Stimulated activated naive CD4-positive, alpha-beta T cell treated with Interleukin-2 at 50 U/mL for 16 hours (primary cell): ENCODE measurements around the gene SPATA31C1.
"Not testable (repeated sequence)": the region's sequence is repeated elsewhere in the genome, so short reads cannot be mapped to it uniquely, and the experiment has no call there.

ENCODE experiments used
- DNase-seq: peaks from one replicate; lab custom pipeline; 2025; lab: John Stamatoyannopoulos, UW

Gene SPATA31C1

DNA sequence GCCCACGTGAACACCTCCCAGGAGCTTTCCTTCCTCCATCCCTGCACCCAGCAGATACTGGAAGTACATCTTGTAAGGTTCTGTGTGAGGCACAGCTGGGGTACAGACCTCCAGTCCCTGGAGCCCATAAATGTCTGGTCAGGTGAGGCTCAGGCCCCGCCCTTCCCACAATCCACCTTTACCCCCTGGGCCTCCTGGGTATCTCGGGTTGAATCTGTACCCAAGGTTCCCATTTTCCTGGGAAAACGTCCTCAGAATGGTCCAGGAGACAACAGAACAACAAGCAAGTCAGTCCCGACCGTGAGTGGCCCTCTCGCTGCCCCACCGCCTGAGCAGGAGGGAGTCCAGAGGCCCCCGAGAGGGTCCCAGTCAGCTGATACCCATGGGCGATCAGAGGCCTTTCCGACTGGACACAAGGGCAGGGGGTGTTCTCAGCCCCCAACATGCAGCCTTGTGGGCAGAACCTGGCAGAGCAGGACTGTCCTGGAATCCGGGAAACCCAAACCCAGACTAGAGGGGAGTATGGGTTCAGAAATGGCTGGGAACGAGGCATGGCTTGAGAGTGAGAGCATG is 30.7 kb upstream of the SPATA31C1 start:
- no peak for DNase-seq

DNA sequence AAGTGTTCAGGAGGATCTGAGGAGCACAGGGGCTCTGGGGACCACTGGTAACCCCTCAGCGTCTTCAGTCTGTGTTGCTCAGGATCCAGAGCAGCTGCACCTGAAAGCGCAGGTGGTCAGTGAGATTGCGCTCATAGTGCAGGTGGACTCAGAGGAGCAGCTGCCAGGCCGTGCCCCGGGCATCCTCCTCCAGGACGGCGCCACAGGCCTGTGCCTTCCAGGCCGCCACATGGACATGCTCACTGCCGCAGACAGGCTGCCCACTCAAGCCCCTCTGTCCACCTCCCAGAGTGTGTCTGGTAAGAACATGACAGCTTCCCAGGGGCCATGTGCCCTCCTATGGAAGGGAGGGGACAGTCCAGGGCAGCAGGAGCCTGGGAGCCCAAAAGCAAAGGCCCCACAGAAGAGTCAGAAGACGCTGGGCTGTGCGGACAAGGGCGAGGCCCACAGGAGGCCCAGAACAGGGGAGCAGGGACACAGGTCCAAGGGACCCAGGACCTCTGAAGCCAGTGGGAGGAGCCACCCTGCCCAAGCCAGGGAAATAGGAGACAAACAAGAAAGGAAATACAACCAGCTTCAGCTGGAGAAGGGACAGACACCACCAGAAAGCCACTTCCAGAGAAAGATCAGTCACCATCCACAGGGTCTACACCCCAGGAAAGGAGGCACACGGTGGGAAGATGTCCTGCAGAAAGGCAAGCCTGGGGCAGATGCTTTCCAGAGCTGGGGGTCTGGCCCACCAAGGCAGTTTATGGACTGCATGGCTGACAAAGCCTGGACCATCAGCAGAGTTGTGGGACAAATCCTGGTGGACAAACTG is 29.9 kb upstream of the SPATA31C1 start:
- DNase-seq = no peak

DNA sequence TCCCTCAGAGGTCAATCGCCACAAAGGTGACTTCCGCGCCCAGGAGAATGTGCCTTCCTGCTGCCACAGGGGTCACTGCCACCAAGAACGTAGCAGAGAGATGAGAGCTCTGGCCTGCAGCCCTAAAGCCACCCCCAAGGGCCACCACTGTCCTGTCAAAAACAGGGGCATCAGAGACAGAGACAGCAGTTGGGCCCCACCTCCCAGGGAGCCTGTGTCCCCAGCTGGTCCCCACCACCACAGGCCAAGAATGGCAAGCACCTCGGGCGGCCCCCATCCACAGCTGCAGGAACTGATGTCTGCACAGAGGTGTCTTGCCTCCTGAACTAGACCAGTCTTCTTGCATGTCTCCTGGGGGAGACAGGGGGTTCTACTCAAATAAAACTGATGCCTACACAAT is 29.3 kb upstream of the SPATA31C1 start:
- DNase-seq = no peak

DNA sequence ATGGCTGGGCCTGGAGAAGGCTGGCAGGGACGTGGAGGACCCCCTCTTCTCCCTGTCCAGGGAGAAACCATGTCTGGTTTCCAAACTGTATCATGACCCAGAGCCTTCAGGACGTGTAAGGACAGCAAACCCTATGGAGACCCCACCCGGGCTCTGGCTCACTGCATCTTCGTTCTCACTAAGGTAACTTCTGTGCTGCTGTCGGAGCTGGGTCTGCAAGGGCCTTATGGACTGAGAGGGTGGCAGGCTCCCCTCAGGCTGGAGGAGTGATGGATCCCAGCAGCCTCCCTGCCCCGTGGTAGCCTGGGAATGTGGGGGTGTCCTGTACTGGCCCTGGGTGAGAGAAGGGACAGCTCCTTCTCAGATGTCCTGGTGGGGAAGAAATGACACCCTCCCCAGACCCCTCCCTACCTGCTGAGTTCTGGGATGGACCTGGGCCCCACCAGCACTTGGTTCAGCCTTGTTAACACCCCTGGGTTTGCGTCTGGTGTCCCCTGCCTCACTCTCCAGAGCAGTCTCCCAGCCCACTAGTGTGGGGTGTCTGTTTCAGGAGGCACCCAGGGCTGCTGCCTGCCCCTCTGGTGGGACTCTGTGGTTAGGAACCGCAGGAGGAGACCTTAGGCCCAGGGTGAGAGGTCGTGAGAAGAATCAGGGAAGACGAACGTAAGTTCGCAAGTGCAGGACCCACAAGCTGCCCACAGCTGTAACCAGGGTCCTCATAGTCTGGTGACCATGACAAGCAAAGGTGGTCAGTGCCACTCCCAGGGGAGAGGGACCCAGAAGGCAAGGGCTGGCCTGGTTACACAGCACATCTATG is 28.5 kb upstream of the SPATA31C1 start:
- DNase-seq = no peak

DNA sequence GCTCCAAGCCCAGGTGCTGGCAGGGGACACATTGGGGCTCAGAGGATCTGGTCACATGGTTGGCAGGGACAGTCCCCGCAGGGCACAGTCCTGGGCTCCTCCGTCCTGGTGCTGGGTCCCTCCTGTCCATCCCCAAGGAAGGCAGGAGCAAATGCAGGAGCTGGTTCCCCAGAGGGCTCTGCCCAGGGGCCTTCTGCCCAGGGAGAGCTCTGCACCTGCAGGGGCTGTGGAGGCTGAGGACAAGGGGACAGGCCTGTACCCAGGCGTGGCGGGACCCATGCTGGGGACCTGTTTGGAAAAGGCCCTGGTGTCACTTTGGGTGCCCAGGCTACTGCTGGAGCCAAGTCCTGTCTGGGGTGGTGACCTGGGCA is 27.9 kb upstream of the SPATA31C1 start:
- DNase-seq = no peak

DNA sequence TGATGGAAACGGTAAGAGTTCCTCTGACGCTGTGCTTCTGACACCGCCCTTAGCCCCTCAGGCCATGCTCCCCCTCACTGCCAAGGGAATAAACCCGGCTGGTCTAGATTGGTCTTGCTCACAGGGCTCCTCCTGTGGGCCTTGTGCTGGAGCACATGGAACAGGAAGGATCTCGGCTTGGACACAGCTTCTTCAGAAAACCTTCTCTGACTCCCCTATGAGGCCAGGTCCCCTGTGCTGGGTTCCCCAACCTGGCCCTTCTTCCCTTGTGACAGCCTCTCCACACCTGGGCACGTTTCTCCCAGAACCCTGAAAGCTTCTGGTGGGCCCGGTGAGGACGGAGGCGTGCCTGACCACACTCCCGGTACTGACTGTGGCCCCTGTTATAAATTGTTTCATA is 26.9 kb upstream of the SPATA31C1 start:
- no peak for DNase-seq

DNA sequence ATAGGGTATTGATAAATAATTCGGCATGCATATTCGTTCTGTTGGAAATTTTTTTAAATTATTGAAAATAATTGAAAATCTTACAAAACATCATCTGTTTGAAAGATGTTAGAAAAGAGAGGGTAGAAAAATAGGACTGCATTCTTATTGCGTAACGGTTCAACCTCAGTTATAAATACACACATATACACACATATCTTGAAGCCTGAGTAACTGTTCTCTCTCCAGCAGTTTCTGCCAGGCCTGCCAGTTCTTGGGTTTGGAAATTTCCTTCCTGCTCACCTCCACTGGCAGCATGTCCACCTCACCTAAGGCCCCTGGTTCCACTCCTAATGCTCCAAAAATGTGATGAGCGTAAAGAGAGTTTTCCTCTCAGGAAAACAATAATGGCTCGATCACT is 26.0 kb upstream of the SPATA31C1 start:
- DNase-seq = no peak

DNA sequence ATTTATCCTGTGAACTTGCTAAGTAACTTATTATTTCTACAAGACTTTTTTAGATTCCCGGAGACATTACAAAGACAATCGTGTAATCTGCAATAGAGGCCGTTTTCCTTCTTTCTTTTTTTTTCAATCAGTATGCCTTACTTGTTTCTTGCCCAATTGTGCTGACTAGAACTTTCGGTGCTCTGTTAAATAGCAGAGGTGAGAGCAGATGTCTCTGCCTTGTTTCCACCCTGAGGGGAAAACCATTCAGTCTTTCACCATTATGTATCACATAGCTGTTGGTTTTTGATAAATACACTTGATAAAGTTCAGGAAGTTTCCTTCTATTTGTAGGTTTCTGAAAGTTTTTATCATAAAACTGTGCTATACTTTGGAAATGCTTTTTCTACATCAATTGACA is 24.8 kb upstream of the SPATA31C1 start:
- DNase-seq = no peak

DNA sequence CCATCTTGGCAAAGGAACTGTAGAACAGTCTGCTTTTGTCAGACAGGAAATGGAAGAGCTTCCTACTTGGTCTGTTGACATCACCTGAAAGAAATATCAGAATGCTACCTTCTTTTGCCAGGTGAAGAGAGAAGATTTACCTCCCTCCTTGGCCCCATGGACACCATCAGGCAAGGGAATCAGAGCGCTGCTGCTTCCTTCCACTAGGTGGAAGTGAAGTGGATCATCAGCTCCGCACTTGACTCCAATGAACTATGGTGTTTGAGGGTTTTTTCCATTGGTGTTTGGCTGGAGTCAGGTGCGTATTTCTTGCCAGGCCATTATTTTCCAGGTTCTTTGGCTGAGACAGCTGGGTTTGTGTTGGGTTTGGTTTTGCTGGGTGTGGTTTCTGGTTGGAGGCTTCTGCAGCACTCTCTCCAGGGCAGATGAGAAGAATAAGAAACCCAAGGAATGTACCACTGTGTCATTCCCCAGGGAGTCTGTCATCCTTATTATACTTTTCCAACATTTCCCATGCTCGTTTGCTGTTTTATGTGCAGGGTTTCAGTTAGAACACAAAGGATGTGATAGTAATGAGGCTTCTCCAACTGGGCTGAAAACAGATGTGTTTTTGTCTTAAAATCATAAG is 22.6 kb upstream of the SPATA31C1 start:
- no peak for DNase-seq

DNA sequence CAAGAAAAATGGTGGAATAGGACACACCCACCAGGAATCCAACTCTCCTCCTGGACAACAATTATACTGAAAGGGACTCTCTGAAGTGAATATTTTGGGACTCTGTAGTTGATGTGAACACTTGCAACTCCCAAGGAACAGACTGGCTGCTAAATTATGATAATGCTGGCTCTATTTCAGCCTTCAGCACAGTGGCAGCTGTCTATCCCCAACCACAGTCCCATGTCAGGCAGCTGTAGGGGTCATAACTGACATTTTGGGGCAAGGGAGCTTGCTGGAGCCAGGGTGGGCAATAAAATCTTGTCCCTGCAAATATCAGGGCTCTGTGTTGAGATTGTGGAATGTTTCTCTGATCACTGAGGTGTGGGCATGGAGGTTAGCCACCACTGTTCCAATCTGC is 20.9 kb upstream of the SPATA31C1 start:
- no peak for DNase-seq

DNA sequence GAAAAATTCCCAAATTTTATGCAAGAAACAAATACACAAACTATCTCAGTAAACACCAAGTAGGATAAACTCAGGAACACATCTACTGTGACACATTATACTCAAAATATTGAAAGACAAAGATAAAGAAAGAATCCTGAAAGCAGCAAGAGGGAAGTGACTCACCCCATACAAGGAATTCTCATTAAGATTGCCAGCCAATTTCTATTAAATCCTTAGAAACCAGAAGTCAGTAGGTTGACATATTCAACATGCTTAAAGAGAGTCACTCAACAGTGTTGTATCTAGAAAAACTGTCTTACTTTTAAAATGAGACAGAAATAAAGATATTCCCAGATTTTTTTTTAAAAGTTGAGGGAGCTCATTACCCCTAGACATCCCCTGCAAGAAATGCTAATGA is 19.6 kb upstream of the SPATA31C1 start:
- no peak for DNase-seq

DNA sequence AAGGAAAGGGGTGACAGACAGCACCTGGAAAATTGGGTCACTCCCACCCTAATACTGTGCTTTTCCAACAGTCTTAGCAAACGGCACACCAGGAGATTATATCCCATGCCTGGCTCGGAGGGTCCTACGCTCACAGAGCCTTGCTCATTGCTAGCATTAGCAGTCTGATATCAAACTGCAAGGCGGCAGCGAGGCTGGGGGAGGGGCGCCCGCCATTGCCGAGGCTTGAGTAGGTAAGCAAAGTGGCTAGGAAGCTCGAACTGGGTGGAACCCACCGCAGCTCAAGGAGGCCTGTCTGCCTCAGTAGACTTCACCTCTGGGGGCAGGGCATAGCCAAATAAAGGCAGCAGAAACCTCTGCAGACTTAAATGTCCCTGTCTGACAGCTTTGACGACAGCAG is 15.4 kb upstream of the SPATA31C1 start:
- not testable (repeated sequence) for DNase-seq

DNA sequence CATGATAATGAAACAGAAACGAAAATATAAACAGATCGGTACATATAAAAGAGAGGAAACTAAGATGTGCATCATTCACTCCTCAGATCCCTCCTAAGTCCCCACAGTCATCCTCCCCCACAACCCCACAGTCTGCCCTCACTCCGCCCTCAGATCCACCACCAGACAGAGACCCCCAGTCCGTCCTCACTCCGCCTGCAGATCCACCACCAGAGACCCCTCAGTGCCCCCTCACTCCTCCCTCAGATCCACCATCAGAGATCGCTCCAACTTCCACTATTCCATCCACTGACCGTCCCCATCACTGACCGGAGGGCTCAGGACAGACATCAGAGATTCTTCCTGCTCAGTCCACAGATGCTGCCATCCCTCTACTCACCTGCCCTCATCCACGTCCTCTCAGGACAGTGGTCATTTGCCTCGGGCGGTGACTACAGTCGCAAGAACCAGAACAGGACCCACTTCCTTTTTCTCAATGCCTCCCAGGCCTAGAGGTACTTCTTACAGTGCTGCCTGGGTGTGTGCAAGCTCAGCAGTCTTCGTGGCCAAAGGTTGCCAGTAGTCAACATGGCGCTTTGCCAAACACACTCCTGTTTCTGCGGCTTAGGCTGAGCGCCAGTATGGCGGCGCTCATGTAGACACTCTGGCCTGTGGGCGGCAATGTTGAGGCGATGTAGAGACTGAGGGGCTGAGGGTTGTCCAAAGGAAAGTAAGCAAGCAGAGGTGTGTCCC is 8.3 kb upstream of the SPATA31C1 start:
- DNase-seq = no peak

DNA sequence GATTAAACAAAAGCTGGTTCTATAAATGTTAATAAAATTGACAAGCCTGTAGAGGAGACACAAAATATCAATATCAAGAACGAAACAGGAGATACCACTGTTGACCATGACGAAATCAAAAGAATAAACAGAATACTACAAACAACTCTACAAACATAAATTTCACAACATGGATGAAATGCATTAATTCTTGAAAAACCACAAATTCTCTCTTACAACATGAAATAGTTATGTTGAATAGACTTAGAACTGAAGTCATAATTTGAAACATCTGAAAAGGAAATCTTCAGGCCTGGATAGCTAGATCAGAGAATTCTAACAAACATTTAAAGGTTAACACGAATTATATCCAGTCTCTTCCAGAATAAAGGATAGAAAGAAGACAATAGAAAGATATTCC is 6.9 kb upstream of the SPATA31C1 start:
- DNase-seq = no peak

DNA sequence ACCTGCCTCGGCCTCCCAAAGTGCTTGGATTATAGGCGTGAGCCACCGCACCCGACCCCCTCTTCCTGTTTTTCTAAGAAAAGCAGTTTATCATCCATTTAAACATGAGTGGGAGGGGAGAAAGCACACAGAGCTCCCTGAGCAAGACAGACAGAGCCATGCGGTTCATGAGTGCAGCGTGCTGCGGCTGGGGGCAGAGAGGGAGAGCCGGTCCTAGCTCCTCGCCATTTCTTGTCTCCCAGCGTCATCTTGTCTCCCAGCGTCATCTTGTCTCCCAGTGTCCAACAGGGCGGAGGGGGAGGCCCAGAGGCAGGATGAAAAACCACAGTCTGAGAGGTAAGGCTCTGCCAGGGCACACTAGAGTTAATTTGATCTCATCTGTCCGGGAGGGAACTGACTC is 1.3 kb downstream of the SPATA31C1 start:
- not testable (repeated sequence) for DNase-seq

DNA sequence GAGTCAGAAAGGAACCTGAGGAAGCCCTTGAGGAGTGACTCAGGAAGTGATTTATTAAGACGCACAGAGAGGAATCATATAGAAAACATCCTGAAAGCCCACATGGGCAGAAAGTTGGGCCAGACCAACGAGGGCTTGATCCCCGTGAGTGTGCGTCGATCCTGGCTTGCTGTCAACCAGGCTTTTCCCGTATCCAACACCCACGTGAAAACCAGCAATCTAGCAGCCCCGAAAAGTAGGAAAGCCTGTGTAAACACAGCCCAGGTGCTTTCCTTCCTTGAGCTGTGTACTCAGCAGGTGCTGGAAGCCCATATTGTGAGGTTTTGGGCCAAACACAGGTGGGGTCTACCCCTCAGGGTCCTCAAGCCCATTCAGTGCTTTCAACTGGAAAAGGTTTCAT is 3.8 kb downstream of the SPATA31C1 start:
- not testable (repeated sequence) for DNase-seq

DNA sequence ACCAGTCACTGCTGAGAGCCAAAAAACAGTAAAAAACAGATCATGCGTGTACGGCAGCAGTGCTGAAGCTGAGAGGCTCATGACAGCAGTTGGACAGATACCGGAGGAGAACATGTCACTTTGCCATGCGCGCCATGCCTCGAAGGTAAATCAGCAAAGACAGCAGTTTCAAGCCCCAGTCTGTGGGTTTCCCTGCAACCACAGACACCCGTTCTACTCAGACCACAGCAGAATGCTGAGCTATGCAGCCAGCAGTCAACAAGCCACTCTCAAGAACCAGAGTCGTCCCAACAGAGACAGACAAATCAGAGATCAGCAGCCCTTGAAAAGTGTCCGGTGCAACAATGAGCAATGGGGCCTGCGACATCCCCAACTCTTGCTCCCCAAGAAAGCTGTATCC is 5.2 kb downstream of the SPATA31C1 start:
- DNase-seq = not testable (repeated sequence)

DNA sequence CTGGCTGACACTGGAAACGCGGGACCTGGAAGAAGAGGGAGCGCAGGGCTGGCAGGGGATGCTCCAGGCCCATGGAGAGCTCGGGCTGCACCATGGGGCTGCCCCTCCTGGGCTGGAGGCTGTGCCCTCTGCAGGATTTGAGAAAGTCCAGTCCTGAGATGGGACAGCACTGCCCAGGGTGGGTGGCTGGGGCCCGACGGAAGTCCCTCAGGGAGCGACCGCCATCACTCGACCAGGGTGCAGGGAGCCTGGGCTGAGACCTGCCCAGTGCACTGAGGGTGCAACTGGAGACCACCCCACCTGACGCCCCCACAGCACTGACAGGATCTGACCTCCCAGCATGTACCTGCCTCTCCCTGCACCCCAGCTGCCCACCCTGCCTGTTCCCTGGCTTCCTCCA is 7.1 kb downstream of the SPATA31C1 start:
- not testable (repeated sequence) for DNase-seq

DNA sequence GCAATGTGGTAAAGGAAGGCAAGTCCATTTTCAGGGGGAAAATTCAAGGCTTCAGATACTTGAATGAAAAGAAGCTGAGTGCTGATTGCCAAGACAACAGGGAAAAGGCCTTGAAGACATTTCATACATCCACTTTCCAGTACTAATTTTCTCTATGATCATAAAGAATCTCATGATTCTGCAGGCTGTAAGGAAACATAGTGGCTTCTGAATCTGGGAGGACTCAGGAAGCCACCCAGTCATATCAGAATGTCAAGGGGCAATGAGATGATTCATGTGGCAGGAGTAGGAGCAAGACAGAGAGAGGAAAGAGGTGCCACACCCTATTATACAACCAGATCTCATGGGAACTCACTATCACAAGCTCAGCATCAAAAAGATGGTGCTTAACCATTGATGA is 11.4 kb downstream of the SPATA31C1 start:
- DNase-seq = not testable (repeated sequence)

DNA sequence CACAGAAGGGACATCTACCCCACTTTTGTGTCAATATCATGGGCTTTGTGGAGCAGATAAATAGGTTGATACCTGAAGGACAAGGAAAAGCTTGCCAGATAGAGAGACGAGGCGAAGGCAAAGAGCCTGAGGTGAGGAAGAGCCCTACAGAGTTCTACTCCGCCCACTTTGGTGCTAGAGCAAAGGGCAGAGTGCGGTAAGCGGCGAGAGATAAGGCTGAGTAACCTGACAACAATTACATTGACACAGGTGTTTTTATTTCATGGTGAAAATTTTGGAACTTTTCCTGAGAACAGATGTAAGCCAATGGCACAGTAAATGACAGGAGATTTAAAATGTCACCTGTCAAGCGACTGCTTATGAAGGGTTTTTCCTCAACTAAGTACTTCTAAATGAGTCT is 16.7 kb downstream of the SPATA31C1 start:
- DNase-seq = not testable (repeated sequence)

DNA sequence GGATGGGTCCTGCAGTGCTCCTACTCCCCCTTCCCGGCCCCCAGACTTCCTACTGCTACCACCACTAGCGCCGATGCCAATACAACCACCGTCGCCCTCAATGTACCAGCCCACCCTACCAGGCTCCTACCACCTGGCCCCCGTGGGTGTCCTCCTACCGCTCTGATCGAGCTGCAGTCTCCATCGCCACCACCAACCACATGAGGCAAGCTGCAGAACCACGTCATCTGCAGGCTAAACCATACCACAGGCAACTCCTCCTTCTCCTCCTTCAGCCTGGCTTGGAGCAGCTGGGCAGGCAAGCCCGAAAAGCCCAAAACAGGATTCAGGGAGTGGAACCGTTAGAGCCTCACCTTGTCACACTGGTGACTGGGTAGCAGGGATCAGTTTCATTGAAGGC is 19.6 kb downstream of the SPATA31C1 start:
- DNase-seq = not testable (repeated sequence)

DNA sequence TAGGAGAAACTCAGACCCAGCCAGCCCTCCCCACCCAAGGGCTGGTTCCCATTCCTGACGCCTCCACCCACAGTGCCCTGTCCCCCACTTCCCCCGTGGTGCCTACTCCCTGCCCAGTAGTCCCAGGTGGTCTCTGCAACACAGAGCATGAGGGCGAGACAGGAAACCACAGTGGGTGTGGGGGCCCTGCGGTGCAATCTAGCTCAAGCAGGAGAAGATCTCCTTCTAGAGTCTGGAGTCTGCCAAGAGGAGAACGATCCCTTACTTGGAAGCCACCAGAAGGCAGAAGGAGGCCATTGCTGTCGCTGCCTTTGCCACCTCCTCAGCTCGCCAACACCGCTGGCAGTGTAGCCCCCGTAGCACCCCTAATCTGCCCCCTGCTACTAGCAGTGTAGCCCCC is 20.2 kb downstream of the SPATA31C1 start:
- not testable (repeated sequence) for DNase-seq
